Ishikawa (cell line): Measurements from ENCODE around the gene DNAJC9.
A peak's percentile ranks its signal among the peaks of the same experiment; 100 is the strongest.

ENCODE experiments used
- CEBPB ChIP-seq: IDR thresholded peaks from 2 replicates; pipeline ENCODE4 v1.6.1; 2012
- CREB1 ChIP-seq: IDR thresholded peaks from 2 replicates; pipeline ENCODE4 v1.6.1; 2012; ENCODE audit warnings: low read depth
- EGR1 ChIP-seq: IDR thresholded peaks from 2 replicates; pipeline ENCODE4 v1.6.1; 2012
- EP300 ChIP-seq: IDR thresholded peaks from 2 replicates; pipeline ENCODE4 v1.6.1; 2012; ENCODE audit warnings: borderline replicate concordance
- FOXM1 ChIP-seq: IDR thresholded peaks from 2 replicates; pipeline ENCODE4 v1.6.1; 2012; ENCODE audit warnings: low read depth, borderline replicate concordance
- NFIC ChIP-seq: IDR thresholded peaks from 2 replicates; pipeline ENCODE4 v1.6.1; 2012
- RAD21 ChIP-seq: IDR thresholded peaks from 2 replicates; pipeline ENCODE4 v1.6.1; 2012; ENCODE audit warnings: low read depth
- TAF1 ChIP-seq: IDR thresholded peaks from 2 replicates; pipeline ENCODE4 v1.6.1; 2012; ENCODE audit warnings: low read depth, mild to moderate bottlenecking
- TCF12 ChIP-seq: IDR thresholded peaks from 2 replicates; pipeline ENCODE4 v1.6.1; 2012; ENCODE audit warnings: low read depth
- TEAD4 ChIP-seq: IDR thresholded peaks from 2 replicates; pipeline ENCODE4 v1.6.1; 2012
- YY1 ChIP-seq: IDR thresholded peaks from 2 replicates; pipeline ENCODE4 v1.6.1; 2012; ENCODE audit warnings: low read depth
- ZBTB7A ChIP-seq: IDR thresholded peaks from 2 replicates; pipeline ENCODE4 v1.6.1; 2012; ENCODE audit warnings: low read depth
- TF ChIP-seq, protein P1 (sequence below): IDR thresholded peaks from 2 replicates; pipeline ENCODE4 v1.6.1; 2012; ENCODE audit warnings: low read depth, mild to moderate bottlenecking
- TF ChIP-seq, protein P2 (sequence below): IDR thresholded peaks from 2 replicates; pipeline ENCODE4 v1.6.1; 2012
- TF ChIP-seq, protein P3 (sequence below): IDR thresholded peaks from 2 replicates; pipeline ENCODE4 v1.6.1; 2012

The DNAJC9 gene

DNA sequence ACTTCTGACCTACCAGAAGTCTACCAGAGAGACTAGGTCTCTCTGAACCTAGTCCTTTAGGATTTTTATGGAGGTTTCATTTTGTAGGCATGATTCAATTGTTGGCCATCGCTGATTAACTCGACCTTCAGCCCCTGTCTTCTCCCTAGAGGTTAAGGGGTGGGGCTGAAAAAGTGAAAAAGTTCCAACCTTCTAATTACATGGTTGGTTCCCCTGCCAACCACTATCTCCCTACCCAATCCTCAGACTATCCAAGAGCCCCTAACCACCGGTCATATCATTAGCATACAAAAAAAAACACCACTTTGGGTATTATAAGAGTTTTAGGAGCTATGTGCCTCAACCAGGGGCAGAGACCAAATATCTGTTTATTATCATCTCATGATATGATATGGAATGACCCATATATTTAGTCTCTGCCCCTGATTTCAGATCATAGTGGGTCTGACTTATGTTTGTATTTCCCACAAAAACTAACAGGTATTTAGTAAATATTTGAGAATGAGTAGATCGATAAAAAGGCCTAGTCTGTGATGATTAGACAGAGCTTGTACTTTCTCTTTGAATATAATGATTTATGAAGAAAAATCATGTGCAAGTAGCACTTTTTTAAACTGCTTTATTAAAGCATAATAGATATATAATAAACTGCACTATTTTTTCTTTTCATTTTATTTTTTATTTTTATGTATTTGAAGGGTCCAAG is 35.8 kb downstream of the DNAJC9 start:
- no peak for TF ChIP-seq NFIC
- TF ChIP-seq ZBTB7A: no peak
- TF ChIP-seq, protein P1, sequence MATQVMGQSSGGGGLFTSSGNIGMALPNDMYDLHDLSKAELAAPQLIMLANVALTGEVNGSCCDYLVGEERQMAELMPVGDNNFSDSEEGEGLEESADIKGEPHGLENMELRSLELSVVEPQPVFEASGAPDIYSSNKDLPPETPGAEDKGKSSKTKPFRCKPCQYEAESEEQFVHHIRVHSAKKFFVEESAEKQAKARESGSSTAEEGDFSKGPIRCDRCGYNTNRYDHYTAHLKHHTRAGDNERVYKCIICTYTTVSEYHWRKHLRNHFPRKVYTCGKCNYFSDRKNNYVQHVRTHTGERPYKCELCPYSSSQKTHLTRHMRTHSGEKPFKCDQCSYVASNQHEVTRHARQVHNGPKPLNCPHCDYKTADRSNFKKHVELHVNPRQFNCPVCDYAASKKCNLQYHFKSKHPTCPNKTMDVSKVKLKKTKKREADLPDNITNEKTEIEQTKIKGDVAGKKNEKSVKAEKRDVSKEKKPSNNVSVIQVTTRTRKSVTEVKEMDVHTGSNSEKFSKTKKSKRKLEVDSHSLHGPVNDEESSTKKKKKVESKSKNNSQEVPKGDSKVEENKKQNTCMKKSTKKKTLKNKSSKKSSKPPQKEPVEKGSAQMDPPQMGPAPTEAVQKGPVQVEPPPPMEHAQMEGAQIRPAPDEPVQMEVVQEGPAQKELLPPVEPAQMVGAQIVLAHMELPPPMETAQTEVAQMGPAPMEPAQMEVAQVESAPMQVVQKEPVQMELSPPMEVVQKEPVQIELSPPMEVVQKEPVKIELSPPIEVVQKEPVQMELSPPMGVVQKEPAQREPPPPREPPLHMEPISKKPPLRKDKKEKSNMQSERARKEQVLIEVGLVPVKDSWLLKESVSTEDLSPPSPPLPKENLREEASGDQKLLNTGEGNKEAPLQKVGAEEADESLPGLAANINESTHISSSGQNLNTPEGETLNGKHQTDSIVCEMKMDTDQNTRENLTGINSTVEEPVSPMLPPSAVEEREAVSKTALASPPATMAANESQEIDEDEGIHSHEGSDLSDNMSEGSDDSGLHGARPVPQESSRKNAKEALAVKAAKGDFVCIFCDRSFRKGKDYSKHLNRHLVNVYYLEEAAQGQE: no peak
- TF ChIP-seq TEAD4: no peak

DNA sequence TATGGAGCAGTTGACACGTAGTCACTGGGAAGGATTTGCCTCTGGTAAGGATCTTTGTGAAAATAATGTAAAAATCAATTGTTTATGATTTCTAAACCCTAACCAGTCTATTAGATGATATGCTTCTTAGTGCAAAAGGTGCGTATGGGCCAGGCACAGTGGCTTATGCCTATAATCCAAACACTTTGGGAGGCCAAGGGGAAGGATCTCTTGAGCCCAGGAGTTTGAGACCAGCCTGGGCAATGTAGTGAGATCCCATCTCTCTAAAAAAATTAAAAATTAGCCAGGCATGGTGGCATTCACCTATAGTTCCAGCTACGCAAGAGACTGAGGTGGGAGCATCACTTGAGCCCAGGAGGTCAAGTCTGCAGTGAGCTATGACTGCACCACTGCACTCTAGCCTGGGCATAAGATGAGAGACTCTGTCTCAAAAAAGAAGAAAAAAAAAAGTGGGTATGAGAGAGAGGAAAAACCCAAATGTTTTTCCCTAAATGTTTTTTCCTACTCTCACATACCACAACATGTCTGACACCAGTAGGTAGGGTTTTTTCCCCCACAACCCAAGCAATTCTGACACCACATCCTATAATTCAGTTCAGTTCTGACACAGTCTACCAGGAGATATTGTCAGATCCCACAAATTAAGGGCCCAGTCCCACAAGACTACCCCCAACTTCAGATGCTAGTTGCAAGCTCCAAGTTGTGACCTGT is 36.5 kb downstream of the DNAJC9 start:
- no peak for TF ChIP-seq CEBPB
- TF ChIP-seq TCF12: no peak
- TF ChIP-seq ZBTB7A: no peak
- TF ChIP-seq EP300: no peak
- TF ChIP-seq EGR1: no peak
- no peak for TF ChIP-seq CREB1
- TF ChIP-seq NFIC: no peak
- TF ChIP-seq YY1: no peak
- TF ChIP-seq, protein P2, sequence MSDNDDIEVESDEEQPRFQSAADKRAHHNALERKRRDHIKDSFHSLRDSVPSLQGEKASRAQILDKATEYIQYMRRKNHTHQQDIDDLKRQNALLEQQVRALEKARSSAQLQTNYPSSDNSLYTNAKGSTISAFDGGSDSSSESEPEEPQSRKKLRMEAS: no peak
- no peak for TF ChIP-seq TEAD4
- TF ChIP-seq TAF1: no peak
- TF ChIP-seq RAD21: no peak
- TF ChIP-seq, protein P1: no peak
- TF ChIP-seq FOXM1: no peak
- TF ChIP-seq, protein P3, sequence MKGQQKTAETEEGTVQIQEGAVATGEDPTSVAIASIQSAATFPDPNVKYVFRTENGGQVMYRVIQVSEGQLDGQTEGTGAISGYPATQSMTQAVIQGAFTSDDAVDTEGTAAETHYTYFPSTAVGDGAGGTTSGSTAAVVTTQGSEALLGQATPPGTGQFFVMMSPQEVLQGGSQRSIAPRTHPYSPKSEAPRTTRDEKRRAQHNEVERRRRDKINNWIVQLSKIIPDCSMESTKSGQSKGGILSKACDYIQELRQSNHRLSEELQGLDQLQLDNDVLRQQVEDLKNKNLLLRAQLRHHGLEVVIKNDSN: no peak

DNA sequence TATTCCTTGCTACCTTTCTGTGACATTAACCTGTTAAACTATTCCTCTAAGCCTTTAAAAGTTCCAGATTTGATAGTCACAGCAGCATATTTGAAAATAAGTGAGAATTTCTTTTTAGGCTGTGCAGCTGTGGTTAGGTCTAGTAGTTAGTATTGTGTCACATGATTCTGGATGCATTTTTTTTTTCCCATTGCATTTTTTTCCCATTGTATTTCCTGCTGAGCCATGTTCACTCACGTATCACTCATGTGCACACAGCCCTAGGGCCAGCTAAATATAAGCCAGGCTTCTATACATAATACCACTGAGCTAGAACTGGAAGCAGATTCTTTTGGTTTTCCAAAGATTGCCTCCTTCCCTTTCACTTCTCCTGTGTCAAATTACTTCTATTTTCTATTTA is 37.4 kb downstream of the DNAJC9 start:
- TF ChIP-seq, protein P2: no peak
- TF ChIP-seq, protein P3: peak; percentile 78

DNA sequence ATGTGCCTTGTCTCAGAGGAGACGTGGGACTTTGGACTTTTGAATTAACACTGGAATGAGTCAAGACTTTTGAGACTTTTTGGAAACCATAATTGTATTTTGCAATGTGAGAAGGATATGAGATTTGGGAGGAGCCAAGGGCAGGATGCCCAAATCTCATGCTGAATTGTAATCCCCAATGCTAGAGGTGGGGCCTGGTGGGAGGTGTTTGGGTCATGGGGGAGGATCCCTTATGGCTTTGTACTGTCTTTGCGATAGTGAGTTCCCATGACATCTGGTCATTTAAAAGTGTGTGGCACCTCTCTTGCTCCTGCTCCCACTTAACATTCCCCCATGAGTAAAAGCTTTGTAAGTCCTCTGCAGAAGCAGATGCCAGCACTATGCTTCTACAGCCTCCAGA is 39.2 kb downstream of the DNAJC9 start:
- no peak for TF ChIP-seq FOXM1
- TF ChIP-seq, protein P3: no peak
- TF ChIP-seq CREB1: no peak
- TF ChIP-seq ZBTB7A: no peak
- TF ChIP-seq, protein P2: no peak
- no peak for TF ChIP-seq TAF1
- TF ChIP-seq YY1: no peak
- no peak for TF ChIP-seq EP300

DNA sequence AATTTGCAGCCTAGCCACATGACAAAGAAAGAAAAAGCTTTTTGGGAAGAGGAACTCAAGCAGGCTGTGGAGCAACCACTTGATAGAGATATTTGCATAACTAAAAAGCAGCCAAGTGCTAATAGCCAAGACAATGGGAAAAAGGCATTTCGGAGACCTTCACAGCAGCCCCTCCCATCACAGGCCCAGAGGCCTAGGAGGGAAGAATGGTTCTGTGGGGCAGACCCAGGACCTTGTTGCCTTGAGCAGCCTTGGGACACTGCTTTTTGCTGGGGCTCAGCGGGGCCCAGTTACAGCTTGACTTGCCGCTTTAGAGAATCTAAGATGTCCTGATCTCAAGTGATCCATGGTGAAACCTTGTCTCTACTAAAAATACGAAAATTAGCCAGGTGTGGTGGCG is 40.7 kb downstream of the DNAJC9 start:
- TF ChIP-seq TEAD4 (no peak), YY1 (no peak), EP300 (no peak), CEBPB (no peak), EGR1 (no peak)

DNA sequence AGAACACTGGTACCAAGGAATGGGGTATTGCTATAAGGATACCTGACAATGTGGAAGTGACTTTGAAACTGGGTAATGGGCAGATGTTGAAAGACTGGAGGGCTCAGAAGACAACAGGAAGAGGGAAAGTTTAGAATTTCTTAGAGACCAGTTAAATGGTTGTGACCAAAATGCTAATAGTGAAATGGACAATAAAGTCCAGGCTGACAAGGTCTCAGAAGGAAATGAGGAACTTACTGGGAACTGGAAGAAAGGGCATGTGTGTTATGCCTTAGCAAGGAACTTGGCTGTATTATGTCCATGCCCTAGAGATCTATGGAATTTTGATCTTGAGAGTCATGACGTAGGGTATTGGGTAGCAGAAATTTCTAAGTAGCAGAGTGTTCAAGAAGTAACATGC is 41.2 kb downstream of the DNAJC9 start:
- no peak for TF ChIP-seq TCF12
- no peak for TF ChIP-seq EP300
- TF ChIP-seq, protein P2: no peak
- no peak for TF ChIP-seq NFIC
- TF ChIP-seq RAD21: no peak
- TF ChIP-seq, protein P1: no peak
- no peak for TF ChIP-seq FOXM1
- no peak for TF ChIP-seq EGR1
- TF ChIP-seq ZBTB7A: no peak
- no peak for TF ChIP-seq TEAD4
- TF ChIP-seq YY1: no peak
- no peak for TF ChIP-seq CREB1
